CD4-positive, alpha-beta T cell treated with Interleukin-10 for 1 hour (primary cell): Measurements from ENCODE around the gene CARNS1.

Experiments
- DNase-seq: peaks from one replicate; pipeline ENCODE4 v3.0.0-alpha.2; 2020

Gene CARNS1

DNA sequence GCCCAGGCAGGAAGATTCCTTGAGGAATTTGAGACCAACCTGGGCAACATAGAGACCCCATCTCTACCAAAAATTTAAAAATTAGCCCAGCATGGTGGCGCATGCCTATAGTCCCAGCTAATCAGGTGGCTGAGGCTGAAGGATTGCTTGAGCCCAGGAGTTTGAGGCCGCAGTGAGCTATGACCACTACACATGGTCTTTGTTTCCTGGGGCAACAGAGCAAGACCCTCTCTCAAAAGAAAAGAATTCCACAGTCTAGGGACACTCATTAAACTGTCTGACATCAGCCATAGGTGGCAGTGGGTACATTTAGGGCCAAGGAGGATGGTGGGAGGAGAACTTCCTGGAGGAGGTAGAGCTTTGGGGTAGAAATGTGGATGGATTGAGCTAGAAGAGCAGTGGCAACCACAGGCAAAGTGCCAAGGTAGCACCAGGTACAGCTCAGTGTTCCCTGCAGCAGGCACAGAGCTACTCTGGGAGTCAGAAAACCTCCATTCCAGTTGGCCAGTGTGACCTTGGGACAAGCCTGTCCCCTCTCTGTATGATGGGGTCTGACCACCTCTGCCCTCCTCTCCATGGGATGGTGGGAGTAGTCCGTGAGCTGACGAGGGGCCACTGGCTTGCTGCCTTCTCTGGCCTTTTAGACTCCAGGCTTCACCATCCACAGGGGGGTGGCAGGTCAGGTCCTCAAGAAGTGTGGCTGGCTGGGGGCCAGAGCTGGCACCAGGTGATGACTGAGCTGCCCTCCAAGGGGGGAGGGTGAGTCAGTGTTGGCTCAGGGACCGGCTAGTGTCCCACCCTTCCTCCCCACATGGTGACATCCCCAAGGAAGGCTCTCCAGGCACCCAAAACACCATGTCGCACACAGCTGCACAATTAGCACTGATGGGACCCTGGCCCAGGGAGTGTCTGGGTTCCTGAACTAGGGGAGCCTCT lies 38.3 kb upstream of the CARNS1 start:
- no peak for DNase-seq

DNA sequence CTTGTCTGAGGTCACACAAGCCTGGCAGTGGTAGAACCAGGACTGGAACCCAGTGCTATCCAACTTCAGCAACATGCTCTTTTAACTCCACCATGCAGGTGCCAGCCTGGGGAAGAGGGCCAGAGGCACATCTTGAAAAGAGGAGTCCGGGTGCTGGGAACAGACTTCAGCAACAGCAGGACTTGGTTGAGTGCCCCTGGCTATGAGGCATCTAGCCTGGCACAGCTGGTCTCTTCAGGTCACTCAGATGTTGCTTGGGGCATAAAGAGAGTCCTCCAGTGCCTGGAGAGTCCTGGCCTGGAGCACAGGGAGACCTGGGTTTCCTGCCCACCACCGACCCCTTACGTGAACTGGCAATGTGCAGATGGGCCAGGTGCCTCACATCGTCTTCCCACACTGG lies 36.9 kb upstream of the CARNS1 start:
- no peak for DNase-seq

GRCh38 chr11:67379061-67380058 lies 36.1 kb upstream of the CARNS1 start:
- no peak for DNase-seq

GRCh38 chr11:67381244-67381972 lies 34.1 kb upstream of the CARNS1 start:
- DNase-seq: no peak

- peak; percentile 89 for DNase-seq
Observed at GRCh38 chr11:67382276-67383136, 33.0 kb upstream of the CARNS1 start.

- no peak for DNase-seq
Observed at GRCh38 chr11:67384851-67385366, 30.6 kb upstream of the CARNS1 start.

DNA sequence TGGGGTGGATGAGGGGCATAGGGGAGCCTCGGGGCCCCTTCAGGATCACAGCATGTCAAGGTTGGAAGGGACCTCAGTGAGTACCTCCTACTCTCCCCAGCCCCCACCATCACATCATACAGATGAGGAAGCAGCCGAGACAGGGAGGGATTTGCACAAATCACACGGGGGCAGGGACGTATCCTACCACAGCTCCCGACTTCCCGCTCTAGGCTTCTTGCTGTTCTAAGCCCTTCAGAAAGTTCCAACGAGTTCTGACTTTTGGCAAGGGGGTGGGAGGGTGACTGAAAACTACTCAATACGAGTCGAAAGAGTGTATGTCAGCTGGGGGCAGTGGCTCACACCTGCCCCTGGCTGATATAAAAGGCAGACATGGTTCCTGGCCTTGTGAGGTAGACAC lies 28.4 kb upstream of the CARNS1 start:
- DNase-seq: no peak

GRCh38 chr11:67387518-67387917 lies 28.0 kb upstream of the CARNS1 start:
- DNase-seq: no peak

GRCh38 chr11:67389477-67389876 lies 26.0 kb upstream of the CARNS1 start:
- peak; percentile 68 for DNase-seq

GRCh38 chr11:67390947-67391303 lies 24.6 kb upstream of the CARNS1 start:
- DNase-seq: no peak

DNA sequence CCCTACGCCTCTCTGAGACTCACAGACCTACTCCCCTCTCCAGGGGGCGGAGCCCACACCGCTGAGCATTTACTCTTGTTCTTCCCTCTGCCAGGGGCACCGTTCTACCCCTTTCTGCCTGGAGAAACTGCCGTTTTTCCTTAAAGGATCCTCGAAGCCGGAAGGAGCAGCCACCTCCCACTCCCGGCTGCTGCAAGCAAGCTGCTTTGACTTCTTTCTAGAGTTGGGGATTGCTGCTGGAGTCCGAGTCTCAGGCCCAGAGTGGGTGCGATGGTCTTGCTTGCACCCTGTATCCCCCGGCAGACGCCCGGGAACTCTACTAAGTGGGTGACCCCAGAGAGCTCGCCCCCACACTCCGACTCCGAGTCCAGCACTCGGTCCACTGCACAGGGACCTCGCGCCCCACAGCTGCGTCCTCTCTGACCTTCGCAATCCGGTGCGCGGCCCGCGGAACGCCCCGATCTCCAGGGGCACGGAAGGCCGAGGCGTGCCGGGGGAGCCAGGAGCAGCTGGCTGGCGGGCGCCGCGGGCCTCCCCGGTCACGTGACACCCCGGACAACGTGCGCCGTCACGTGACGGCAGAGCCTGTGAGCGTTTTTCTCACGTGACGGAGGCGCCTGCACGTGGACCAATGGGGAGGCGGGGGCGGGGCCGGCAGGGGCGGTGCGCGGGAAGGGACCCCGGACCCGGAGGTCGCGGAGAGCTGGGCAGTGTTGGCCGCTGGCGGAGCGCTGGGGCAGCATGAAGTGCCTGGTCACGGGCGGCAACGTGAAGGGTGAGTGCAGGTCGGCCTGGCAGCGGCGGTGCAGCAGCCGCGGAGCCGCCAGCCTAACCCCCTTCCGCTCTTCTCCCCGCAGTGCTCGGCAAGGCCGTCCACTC lies 23.9 kb upstream of the CARNS1 start, which contains the start of gene RAD9A:
Gene RAD9A, plus strand, starts transcription at position 683 of the 879 bp plus-strand sequence. Its CDS starts 59 bp downstream, at position 742.
- DNase-seq: peak; percentile 92

DNA sequence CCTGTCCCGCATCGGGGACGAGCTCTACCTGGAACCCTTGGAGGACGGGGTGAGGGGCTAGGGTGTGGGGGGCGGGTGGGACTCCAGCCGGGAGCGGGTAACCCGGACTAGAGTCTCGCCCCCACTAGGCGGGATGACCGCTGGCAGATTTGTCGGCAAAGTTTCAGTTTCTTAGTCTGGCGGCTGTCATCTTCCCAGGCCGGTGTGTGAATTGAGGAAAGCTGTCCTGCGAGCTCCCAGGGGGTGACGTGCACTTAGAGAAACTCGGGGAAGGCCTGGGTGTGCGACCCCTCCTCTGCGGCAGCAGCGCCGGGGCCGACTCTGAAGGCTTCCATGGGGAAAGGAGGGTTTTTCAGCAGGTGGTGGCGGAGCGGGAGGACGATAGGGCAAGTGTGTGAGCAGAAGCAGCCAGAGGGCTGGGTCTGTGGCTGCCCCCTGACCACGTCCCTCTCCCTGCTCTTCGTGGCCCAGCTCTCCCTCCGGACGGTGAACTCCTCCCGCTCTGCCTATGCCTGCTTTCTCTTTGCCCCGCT lies 23.2 kb upstream of the CARNS1 start:
- no peak for DNase-seq

- DNase-seq: no peak
Observed at GRCh38 chr11:67393437-67393836, 22.0 kb upstream of the CARNS1 start.

- no peak for DNase-seq
Observed at GRCh38 chr11:67393990-67394389, 21.5 kb upstream of the CARNS1 start.

GRCh38 chr11:67395555-67396258 lies 19.8 kb upstream of the CARNS1 start:
- DNase-seq: no peak

DNA sequence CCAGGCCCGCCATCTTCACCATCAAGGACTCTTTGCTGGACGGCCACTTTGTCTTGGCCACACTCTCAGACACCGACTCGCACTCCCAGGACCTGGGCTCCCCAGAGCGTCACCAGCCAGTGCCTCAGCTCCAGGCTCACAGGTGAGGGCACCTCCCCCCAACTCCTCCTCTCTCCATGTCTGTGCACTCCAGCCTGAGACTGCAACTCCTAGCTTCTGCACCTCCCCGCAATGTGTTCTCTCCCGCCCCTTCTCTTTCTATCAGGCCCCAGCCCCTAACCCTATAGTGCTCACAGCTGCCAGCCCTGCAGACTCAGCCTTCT lies 19.3 kb upstream of the CARNS1 start:
- no peak for DNase-seq

- peak; percentile 44 for DNase-seq
Observed at GRCh38 chr11:67396587-67397389, 18.7 kb upstream of the CARNS1 start.

DNA sequence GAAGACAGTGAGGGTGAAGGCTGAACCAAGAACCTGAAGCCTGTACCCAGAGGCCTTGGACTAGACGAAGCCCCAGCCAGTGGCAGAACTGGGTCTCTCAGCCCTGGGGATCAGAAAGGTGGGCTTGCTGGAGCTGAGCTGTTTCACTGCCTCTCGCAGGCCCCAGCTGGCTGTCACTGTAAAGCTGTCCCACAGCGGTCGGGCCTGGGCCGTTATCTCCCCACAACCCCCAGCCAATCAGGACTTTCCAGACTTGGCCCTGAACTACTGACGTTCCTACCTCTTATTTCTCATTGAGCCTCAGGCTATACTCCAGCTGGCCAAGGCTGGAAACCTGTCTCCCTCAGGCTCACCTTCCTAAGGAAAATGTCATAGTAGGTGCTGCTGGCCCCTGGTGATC lies 17.9 kb upstream of the CARNS1 start:
- no peak for DNase-seq
